ENCODE data around the gene OSGEPL1.

OSGEPL1 gene

GRCh38 chr2:189762551-189763298 lies at the start of gene OSGEPL1:
Gene OSGEPL1, minus strand, starts transcription at chr2:189762792. Its CDS starts 1,152 bp downstream, at chr2:189761640.
- TF ChIP-seq, protein P1, sequence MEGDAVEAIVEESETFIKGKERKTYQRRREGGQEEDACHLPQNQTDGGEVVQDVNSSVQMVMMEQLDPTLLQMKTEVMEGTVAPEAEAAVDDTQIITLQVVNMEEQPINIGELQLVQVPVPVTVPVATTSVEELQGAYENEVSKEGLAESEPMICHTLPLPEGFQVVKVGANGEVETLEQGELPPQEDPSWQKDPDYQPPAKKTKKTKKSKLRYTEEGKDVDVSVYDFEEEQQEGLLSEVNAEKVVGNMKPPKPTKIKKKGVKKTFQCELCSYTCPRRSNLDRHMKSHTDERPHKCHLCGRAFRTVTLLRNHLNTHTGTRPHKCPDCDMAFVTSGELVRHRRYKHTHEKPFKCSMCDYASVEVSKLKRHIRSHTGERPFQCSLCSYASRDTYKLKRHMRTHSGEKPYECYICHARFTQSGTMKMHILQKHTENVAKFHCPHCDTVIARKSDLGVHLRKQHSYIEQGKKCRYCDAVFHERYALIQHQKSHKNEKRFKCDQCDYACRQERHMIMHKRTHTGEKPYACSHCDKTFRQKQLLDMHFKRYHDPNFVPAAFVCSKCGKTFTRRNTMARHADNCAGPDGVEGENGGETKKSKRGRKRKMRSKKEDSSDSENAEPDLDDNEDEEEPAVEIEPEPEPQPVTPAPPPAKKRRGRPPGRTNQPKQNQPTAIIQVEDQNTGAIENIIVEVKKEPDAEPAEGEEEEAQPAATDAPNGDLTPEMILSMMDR (IDR thresholded peaks at IDR 0.05; ENCODE audit: low read depth, low read length, missing control alignments) = peak; percentile 58
- peak; percentile 95 for DNase-seq (ENCODE audit: low read depth)
- H3K4me3 ChIP-seq (ENCODE audit: low read depth, low read length) = peak within 1 kb of the TSS; percentile 66

- TF ChIP-seq, protein P1 (IDR thresholded peaks at IDR 0.05; ENCODE audit: low read depth, low read length, missing control alignments) = no peak
- no peak overlapping the region for H3K4me3 ChIP-seq (ENCODE audit: low read depth, low read length)
- no peak for DNase-seq (ENCODE audit: low read depth)
Measured at GRCh38 chr2:189803431-189803830, 40.8 kb upstream of the OSGEPL1 start.

DNA sequence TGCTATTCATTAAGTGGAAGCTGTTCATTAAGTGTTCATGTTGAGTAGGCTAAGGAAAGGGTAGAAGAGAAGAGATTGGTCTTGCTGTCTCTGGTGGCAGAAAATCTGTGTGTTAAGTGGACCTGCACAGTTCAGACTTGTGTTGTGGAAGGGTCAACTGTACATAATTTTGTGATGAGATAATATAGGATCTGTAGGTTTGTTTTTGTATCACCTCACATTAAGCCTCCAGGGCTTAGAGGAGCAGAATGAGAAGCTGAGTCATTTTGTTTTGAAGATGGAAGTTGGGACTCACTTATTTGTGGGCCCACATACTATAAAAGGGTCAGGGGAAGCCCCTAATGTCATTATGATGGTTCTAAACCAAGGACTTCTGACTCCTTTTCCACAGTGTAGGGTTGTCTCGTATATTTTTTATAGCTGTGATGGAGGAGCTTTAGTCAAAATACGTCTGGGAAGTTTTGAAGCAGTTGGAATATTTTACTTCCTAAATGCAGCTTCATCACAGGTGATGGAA lies 39.9 kb upstream of the OSGEPL1 start:
- TF ChIP-seq, protein P1 (IDR thresholded peaks at IDR 0.05; ENCODE audit: low read depth, low read length, missing control alignments) = no peak
- no peak for DNase-seq (ENCODE audit: low read depth)
- no peak overlapping the region for H3K4me3 ChIP-seq (ENCODE audit: low read depth, low read length)

DNA sequence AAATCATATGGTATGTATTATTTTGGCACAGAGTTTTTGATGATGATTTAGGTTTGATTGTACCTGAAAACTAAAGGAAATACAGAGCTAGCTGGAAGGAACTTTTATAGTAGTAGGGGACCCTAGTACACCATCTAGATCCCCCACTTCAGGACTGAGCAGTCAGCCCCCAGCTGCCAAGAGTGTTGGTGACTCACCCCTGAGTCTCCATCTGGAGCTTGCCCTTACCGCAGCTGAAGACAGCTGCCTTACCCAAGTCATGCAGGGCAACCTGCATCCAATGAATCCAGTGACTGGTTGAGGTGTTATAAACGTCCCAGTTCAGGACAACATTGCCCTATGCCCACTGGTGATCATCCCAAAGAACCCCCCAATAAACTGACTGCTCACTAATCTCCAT lies 36.9 kb upstream of the OSGEPL1 start:
- no peak for DNase-seq (ENCODE audit: low read depth)
- no peak overlapping the region for H3K4me3 ChIP-seq (ENCODE audit: low read depth, low read length)
- TF ChIP-seq, protein P1 (IDR thresholded peaks at IDR 0.05; ENCODE audit: low read depth, low read length, missing control alignments) = no peak

DNA sequence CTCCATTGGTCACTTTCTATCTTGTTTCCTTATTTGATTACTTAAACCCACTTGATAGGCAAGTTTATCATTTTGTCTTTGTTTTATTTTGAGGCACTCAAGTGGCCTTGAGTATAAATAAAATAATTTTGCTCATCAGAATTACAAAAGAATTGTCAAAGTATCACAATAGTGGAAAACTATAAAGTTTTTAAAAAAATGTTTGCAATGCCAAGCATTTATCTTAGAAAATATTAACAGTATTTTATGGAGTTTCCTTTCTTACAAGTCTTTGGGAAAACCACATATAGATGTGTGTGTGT lies 36.4 kb upstream of the OSGEPL1 start:
- TF ChIP-seq, protein P1 (IDR thresholded peaks at IDR 0.05; ENCODE audit: low read depth, low read length, missing control alignments) = no peak
- H3K4me3 ChIP-seq (ENCODE audit: low read depth, low read length) = no peak overlapping the region
- DNase-seq (ENCODE audit: low read depth) = no peak

GRCh38 chr2:189798312-189799029 lies 35.9 kb upstream of the OSGEPL1 start:
- no peak overlapping the region for H3K4me3 ChIP-seq (ENCODE audit: low read depth, low read length)
- DNase-seq (ENCODE audit: low read depth) = peak; percentile 12
- TF ChIP-seq, protein P1 (IDR thresholded peaks at IDR 0.05; ENCODE audit: low read depth, low read length, missing control alignments) = peak; percentile 33
